ENCODE results near the gene GPD1.
"Not testable (repeated sequence)": the region's sequence is repeated elsewhere in the genome, so short reads cannot be mapped to it uniquely, and the experiment has no call there.

Gene GPD1

DNA sequence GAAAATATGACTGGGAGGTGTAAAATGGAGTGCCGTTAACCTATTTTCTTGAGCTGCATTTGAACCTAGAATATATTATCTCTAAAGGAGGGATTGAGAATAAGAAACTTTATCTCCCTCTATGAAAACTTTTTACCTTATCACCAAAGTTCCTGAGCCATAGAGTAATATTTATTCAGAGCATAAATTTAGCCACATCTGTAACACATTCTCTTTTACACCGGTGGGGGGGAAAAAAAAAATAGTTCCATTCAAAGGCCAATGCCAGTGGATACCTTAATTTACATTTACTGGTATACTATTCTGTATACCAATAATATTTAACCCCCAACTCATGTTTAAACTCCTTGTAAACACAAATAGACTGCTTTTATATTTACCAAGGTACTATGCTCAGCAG is 41.6 kb downstream of the GPD1 start:
- no peak for DNase-seq
- Histone ChIP-seq H3K27ac (no peak overlapping the region), H3K4me3 (ENCODE audit: low read depth, low read length) (no peak overlapping the region), H3K36me3 (replicated peaks) (peaks cover 17% of the 10 kb centered on the region), H3K27me3 (replicated peaks) (no peaks in the 10 kb centered on the region)
- in situ Hi-C loops (cut with HindIII; ENCODE audit: low pct_ligation_motif_present, low sequenced_read_pairs): no loop called here
- TF ChIP-seq, protein P1, sequence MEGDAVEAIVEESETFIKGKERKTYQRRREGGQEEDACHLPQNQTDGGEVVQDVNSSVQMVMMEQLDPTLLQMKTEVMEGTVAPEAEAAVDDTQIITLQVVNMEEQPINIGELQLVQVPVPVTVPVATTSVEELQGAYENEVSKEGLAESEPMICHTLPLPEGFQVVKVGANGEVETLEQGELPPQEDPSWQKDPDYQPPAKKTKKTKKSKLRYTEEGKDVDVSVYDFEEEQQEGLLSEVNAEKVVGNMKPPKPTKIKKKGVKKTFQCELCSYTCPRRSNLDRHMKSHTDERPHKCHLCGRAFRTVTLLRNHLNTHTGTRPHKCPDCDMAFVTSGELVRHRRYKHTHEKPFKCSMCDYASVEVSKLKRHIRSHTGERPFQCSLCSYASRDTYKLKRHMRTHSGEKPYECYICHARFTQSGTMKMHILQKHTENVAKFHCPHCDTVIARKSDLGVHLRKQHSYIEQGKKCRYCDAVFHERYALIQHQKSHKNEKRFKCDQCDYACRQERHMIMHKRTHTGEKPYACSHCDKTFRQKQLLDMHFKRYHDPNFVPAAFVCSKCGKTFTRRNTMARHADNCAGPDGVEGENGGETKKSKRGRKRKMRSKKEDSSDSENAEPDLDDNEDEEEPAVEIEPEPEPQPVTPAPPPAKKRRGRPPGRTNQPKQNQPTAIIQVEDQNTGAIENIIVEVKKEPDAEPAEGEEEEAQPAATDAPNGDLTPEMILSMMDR (IDR thresholded peaks at IDR 0.05; ENCODE audit: low read depth, low read length, missing control alignments): no peak

DNA sequence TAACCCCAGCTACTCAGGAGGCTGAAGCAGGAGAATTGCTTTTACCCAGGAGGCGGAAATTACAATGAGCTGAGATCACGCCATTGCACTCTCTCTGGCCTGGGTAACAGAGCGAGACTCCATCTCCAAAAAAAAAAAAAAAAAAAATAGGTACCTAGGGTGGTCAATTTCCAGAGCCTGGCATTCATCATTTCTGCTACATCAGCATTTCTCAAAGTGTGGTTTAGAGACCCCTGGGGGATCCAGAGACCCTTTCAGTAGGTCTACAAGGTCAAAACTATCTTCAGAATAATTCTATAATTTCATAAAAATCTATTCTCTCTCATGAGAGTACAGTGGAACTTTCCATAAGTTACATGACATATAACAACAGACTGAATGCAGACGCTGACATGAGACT is 43.5 kb downstream of the GPD1 start:
- TF ChIP-seq, protein P1 (IDR thresholded peaks at IDR 0.05; ENCODE audit: low read depth, low read length, missing control alignments): no peak
- H3K27ac ChIP-seq: no peak overlapping the region
- in situ Hi-C loops (cut with HindIII; ENCODE audit: low pct_ligation_motif_present, low sequenced_read_pairs): no loop called here
- H3K4me3 ChIP-seq (ENCODE audit: low read depth, low read length): no peak overlapping the region
- H3K36me3 ChIP-seq (replicated peaks): peaks cover 9% of the 10 kb centered on the region
- no peaks in the 10 kb centered on the region for H3K27me3 ChIP-seq (replicated peaks)
- no peak for DNase-seq

DNA sequence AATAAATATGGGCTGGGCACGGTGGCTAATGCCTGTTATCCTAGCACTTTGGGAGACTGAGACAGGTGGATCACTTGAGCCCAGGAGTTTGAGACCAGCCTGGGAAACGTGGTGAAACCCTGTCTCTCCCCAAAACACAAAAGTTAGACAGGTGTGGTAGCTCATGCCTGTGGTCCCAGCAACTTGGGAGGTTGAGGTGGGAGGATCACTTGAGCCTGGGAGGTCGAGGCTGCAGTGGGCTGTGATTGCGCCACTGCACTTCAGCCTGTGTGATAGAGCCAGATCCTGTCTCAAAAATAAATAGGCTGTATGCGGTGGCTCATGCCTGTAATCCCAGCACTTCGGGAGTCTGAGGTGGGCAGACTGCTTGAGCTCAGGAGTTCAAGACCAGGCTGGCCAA is 44.2 kb downstream of the GPD1 start:
- in situ Hi-C loops (cut with HindIII; ENCODE audit: low pct_ligation_motif_present, low sequenced_read_pairs); H3K36me3 ChIP-seq (replicated peaks); H3K4me3 ChIP-seq (ENCODE audit: low read depth, low read length); DNase-seq; H3K27ac ChIP-seq; H3K27me3 ChIP-seq (replicated peaks): not testable (repeated sequence)

DNA sequence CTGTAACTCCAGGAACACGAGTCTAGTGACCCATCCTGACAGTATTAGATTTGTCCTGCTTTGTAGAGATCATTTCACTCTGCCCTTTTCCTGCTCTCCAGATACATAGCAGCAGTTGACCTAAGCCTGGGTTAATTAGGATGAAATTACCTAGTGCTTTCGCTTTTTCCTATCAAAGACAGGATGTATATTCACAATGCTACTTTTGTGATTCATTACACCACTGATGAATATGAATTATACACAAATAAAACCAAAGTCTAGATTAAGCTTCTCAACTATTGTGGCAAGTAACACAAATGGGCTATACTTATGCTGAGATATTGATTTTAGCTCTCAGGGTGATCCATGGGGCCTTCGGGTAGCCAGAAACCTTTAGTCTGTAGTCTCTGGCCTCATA is 45.5 kb downstream of the GPD1 start:
- Histone ChIP-seq H3K27ac (no peak overlapping the region), H3K4me3 (ENCODE audit: low read depth, low read length) (no peak overlapping the region), H3K36me3 (replicated peaks) (no peaks in the 10 kb centered on the region), H3K27me3 (replicated peaks) (no peaks in the 10 kb centered on the region)
- DNase-seq: no peak
- in situ Hi-C loops (cut with HindIII; ENCODE audit: low pct_ligation_motif_present, low sequenced_read_pairs): no loop called here
- TF ChIP-seq, protein P1 (IDR thresholded peaks at IDR 0.05; ENCODE audit: low read depth, low read length, missing control alignments): no peak

DNA sequence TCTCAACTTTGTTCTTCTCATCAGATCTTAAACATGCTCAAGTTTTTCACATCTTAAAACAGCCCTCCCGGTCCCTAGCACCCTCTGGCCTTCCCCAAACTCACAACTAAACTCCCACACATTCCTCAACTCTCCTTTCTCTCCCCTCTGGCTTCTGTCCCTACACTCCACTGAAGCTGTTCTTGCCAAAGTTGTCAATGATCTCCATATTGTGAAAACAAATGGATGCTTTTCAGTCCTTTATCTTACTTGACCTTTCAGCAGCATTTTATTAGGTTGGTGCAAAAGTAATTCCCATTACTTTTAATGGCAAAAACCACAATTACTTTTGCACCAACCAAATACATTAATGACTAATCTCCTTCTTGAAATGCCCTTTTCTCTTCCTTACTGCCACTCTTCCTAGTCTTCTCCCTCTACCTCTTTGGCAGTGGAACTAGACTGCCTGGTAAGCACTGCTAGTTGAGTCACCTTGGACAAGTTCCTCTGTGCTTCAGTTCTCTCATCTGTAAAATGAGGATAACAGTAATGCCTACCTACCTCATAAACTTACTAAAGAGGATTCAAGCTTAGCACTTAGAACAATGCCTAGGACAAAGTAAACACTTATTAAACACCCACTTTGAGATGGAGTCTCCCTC is 47.4 kb downstream of the GPD1 start:
- H3K4me3 ChIP-seq (ENCODE audit: low read depth, low read length): no peak overlapping the region
- H3K27ac ChIP-seq: no peak overlapping the region
- in situ Hi-C loops (cut with HindIII; ENCODE audit: low pct_ligation_motif_present, low sequenced_read_pairs): no loop called here
- H3K27me3 ChIP-seq (replicated peaks): no peaks in the 10 kb centered on the region
- DNase-seq: no peak
- TF ChIP-seq, protein P1 (IDR thresholded peaks at IDR 0.05; ENCODE audit: low read depth, low read length, missing control alignments): no peak
- H3K36me3 ChIP-seq (replicated peaks): no peaks in the 10 kb centered on the region

DNA sequence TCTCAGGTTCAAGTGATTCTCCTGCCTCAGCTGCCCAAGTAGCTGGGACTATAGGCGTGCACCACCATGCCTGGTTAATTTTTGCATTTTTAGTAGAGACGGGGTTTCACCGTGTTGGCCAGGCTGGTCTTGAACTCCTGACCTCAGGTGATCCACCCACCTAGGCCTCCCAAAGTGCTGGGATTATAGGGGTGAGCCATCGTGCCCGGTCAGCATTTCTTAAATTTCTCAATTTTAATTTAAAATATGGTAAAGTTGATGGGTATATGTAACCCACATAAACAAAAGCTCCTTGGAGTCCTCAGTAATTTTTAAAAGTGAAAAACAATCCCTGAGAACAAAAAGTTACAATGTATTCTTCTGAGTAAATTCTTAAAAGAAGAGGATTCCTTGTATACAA is 51.1 kb downstream of the GPD1 start:
- H3K36me3 ChIP-seq (replicated peaks); H3K27me3 ChIP-seq (replicated peaks): not testable (repeated sequence)

DNA sequence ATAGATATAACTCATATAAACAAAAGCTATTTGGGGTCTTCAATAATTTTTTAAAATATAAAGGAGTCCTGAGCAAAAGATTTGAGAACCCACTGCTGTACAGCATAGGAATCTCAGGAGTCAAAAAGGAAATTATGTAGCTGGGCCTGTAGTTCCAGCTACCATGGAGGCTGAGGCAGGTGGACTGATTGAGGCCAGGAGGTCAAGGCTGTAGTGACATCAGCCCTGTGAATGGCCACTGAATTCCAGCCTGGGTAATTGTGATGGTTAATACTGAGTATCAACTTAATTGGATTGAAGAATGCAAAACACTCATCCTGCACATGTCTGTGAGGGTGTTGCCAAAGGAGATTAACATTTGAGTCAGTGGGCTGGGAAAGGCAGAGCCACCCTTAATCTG is 52.8 kb downstream of the GPD1 start:
- H3K27me3 ChIP-seq (replicated peaks): no peaks in the 10 kb centered on the region
- DNase-seq: no peak
- H3K4me3 ChIP-seq (ENCODE audit: low read depth, low read length): no peak overlapping the region
- TF ChIP-seq, protein P1 (IDR thresholded peaks at IDR 0.05; ENCODE audit: low read depth, low read length, missing control alignments): no peak
- no peaks in the 10 kb centered on the region for H3K36me3 ChIP-seq (replicated peaks)
- in situ Hi-C loops (cut with HindIII; ENCODE audit: low pct_ligation_motif_present, low sequenced_read_pairs): no loop called here
- H3K27ac ChIP-seq: no peak overlapping the region

More for the DNA sequence above, 51.1 kb downstream of the GPD1 start:
- DNase-seq; H3K4me3 ChIP-seq (ENCODE audit: low read depth, low read length); H3K27ac ChIP-seq; in situ Hi-C loops (cut with HindIII; ENCODE audit: low pct_ligation_motif_present, low sequenced_read_pairs): not testable (repeated sequence)
